Activated T-cell treated with anti-CD3 and anti-CD28 coated beads, Interleukin-2, amount 50 U/mL, for 24 hours (primary cell): Measurements from ENCODE around the gene SPATA20.

Experiments used
- DNase-seq: peaks from one replicate; pipeline ENCODE4 v3.0.0-alpha.2; 2020
- H3K27ac Mint-ChIP-seq: 2 replicates; pipeline ENCODE4 v1.8.0; 2020; ENCODE audit warnings: mild to moderate bottlenecking, mixed read lengths
- H3K27me3 Mint-ChIP-seq: 2 replicates; pipeline ENCODE4 v1.8.0; 2020; ENCODE audit warnings: mixed read lengths
- H3K36me3 Mint-ChIP-seq: 2 replicates; pipeline ENCODE4 v1.8.0; 2020; ENCODE audit warnings: low read depth, mixed read lengths
- H3K4me1 Mint-ChIP-seq: 2 replicates; pipeline ENCODE4 v1.8.0; 2020; ENCODE audit warnings: low read depth, mixed read lengths
- H3K4me3 Mint-ChIP-seq: 2 replicates; pipeline ENCODE4 v1.8.0; 2020; ENCODE audit warnings: mild to moderate bottlenecking, moderate library complexity, mixed read lengths
- H3K9me3 Mint-ChIP-seq: 2 replicates; pipeline ENCODE4 v1.8.0; 2020; ENCODE audit warnings: mixed read lengths

Gene SPATA20

DNA sequence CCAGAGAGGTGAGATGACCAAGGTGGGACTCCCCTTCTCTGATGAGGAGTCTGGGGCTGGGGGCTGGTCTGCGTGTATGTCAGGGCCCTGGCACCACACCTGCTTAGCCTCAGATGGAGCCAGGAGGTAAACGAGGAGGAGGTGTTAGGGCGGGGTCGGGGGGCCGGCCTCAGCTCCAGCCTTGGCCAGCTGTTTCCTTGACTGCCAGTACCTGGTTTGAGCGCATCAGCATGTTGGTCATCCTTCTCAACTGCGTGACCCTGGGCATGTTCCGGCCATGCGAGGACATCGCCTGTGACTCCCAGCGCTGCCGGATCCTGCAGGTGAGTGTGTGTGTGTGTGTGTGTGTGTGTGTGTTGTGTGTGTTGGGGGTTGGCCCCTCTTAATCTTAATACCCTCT, 21.7 kb downstream of the SPATA20 start:
- Mint-ChIP-seq H3K27me3 (peaks cover 55% of the 10 kb centered on the region), H3K36me3 (no peaks in the 10 kb centered on the region), H3K9me3 (no peaks in the 10 kb centered on the region), H3K4me1 (no peaks in the 10 kb centered on the region), H3K4me3 (no peak overlapping the region), H3K27ac (no peak overlapping the region)
- DNase-seq = no peak

DNA sequence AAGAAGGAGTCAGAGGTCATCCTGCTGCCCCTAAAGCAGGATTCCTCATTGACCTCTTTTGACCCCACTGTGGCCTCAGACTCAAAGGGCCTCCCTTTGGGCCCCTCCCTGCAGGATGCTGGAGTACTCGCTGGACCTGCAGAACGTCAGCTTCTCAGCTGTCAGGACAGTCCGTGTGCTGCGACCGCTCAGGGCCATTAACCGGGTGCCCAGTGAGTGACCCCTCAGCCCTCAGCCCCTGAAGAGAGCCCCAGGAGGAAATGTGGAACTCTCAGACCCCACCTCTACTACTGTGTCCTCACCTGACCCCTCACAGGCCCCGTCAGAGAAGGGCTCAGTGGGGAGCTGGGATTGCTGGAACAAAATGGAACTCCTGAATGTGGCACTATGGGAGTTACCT, 22.6 kb downstream of the SPATA20 start:
- H3K36me3 Mint-ChIP-seq = no peaks in the 10 kb centered on the region
- no peak for DNase-seq
- no peak overlapping the region for H3K27ac Mint-ChIP-seq
- H3K9me3 Mint-ChIP-seq = no peaks in the 10 kb centered on the region
- H3K4me3 Mint-ChIP-seq = no peak overlapping the region
- H3K4me1 Mint-ChIP-seq = no peaks in the 10 kb centered on the region
- peaks cover 46% of the 10 kb centered on the region for H3K27me3 Mint-ChIP-seq

- Mint-ChIP-seq H3K27me3 (peaks cover 44% of the 10 kb centered on the region), H3K36me3 (no peaks in the 10 kb centered on the region), H3K4me1 (no peaks in the 10 kb centered on the region), H3K4me3 (no peak overlapping the region), H3K9me3 (no peaks in the 10 kb centered on the region), H3K27ac (no peak overlapping the region)
- no peak for DNase-seq
Observed at GRCh38 chr17:50570032-50570431, 23.1 kb downstream of the SPATA20 start.

GRCh38 chr17:50570528-50570927, 23.6 kb downstream of the SPATA20 start:
- Mint-ChIP-seq H3K27ac (no peak overlapping the region), H3K27me3 (peaks cover 39% of the 10 kb centered on the region), H3K36me3 (no peaks in the 10 kb centered on the region), H3K9me3 (no peaks in the 10 kb centered on the region), H3K4me1 (no peaks in the 10 kb centered on the region), H3K4me3 (no peak overlapping the region)
- DNase-seq = no peak

DNA sequence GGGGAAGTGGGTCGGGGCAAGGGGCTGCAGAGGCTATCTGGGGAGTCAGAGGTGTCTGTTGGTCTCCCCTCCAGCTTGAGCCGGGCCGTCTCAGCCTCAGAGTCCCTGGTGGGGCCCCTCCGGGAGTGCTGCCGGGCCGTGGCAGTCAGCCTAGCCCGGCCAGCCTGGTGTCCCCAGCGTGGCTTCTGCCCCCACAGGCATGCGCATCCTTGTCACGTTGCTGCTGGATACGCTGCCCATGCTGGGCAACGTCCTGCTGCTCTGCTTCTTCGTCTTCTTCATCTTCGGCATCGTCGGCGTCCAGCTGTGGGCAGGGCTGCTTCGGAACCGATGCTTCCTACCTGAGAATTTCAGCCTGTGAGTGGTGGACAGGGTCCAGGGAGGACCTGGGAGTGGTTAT, 24.7 kb downstream of the SPATA20 start:
- no peak overlapping the region for H3K4me3 Mint-ChIP-seq

DNA sequence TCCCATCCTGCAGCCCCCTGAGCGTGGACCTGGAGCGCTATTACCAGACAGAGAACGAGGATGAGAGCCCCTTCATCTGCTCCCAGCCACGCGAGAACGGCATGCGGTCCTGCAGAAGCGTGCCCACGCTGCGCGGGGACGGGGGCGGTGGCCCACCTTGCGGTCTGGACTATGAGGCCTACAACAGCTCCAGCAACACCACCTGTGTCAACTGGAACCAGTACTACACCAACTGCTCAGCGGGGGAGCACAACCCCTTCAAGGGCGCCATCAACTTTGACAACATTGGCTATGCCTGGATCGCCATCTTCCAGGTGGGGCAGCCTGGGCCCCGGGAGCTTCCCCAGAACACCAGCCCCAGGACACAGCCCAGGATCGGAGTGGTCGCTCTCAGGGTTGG, 25.6 kb downstream of the SPATA20 start:
- no peaks in the 10 kb centered on the region for H3K4me1 Mint-ChIP-seq
- H3K4me3 Mint-ChIP-seq = no peak overlapping the region
- no peaks in the 10 kb centered on the region for H3K9me3 Mint-ChIP-seq
- H3K27me3 Mint-ChIP-seq = peaks cover 19% of the 10 kb centered on the region
- H3K36me3 Mint-ChIP-seq = no peaks in the 10 kb centered on the region
- no peak overlapping the region for H3K27ac Mint-ChIP-seq
- no peak for DNase-seq

More for the DNA sequence above, 24.7 kb downstream of the SPATA20 start:
- Mint-ChIP-seq H3K27me3 (peaks cover 27% of the 10 kb centered on the region), H3K4me1 (no peaks in the 10 kb centered on the region), H3K9me3 (no peaks in the 10 kb centered on the region), H3K36me3 (no peaks in the 10 kb centered on the region), H3K27ac (no peak overlapping the region)
- no peak for DNase-seq

- H3K9me3 Mint-ChIP-seq = no peaks in the 10 kb centered on the region
- H3K27ac Mint-ChIP-seq = no peak overlapping the region
- H3K4me3 Mint-ChIP-seq = no peak overlapping the region
- no peak for DNase-seq
- H3K27me3 Mint-ChIP-seq = peaks cover 17% of the 10 kb centered on the region
- H3K4me1 Mint-ChIP-seq = no peaks in the 10 kb centered on the region
- no peaks in the 10 kb centered on the region for H3K36me3 Mint-ChIP-seq
Observed at GRCh38 chr17:50573866-50574611, 27.1 kb downstream of the SPATA20 start.

GRCh38 chr17:50575581-50576210, 28.7 kb downstream of the SPATA20 start:
- DNase-seq = no peak
- H3K9me3 Mint-ChIP-seq = no peaks in the 10 kb centered on the region
- no peak overlapping the region for H3K4me3 Mint-ChIP-seq

DNA sequence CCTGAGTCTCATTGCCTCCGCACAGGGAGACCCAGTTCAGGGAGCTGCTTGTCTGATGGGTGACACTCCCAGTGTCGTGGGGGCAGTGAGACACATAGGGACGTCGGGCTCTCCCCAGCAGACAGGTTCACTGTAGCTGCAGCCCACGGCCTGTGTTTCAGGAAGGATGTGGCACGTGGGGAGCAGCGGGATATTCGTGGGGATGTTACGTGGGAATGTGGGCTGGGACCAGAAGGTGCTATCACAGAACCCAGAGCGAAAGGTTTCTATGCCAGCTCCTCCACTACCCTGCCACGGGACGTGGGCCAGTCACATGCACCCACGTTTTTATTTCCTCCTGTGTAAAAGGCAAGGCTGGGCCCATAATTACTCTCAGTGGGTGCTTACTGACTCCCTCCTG, 29.9 kb downstream of the SPATA20 start:
- Mint-ChIP-seq H3K4me1 (no peaks in the 10 kb centered on the region), H3K4me3 (no peak overlapping the region), H3K27me3 (peaks cover 15% of the 10 kb centered on the region), H3K9me3 (no peaks in the 10 kb centered on the region), H3K36me3 (no peaks in the 10 kb centered on the region), H3K27ac (no peak overlapping the region)
- no peak for DNase-seq

More at GRCh38 chr17:50575581-50576210, 28.7 kb downstream of the SPATA20 start:
- H3K36me3 Mint-ChIP-seq = no peaks in the 10 kb centered on the region
- H3K4me1 Mint-ChIP-seq = no peaks in the 10 kb centered on the region
- peaks cover 18% of the 10 kb centered on the region for H3K27me3 Mint-ChIP-seq
- no peak overlapping the region for H3K27ac Mint-ChIP-seq

DNA sequence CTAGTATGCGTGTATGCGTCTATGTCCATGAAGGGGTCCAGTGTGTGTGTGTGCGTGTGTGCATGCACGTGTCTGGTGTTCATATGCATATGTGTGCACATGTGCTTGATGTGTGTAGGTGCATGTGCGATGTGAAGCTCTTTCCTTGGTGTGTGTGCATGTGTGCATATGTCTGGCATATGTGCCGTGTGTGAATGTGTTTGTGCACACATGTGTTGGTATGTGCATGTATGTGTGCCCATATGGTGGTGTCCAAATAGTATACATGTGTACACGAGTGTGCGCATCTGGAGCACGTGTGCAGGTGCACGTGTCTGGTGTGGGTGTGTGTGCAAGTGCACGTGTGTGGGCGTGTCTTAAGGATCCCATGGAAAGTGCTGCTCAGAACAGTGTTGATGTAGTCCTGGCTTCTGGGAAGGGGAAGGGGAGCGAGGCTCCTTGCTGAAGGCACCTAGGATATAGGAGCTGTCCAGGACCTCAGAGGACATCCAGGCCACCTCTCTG, 30.5 kb downstream of the SPATA20 start:
- no peaks in the 10 kb centered on the region for H3K9me3 Mint-ChIP-seq
- H3K4me3 Mint-ChIP-seq = no peak overlapping the region
- no peaks in the 10 kb centered on the region for H3K36me3 Mint-ChIP-seq
- H3K4me1 Mint-ChIP-seq = no peaks in the 10 kb centered on the region
- DNase-seq = no peak
- H3K27me3 Mint-ChIP-seq = peaks cover 14% of the 10 kb centered on the region
- no peak overlapping the region for H3K27ac Mint-ChIP-seq

DNA sequence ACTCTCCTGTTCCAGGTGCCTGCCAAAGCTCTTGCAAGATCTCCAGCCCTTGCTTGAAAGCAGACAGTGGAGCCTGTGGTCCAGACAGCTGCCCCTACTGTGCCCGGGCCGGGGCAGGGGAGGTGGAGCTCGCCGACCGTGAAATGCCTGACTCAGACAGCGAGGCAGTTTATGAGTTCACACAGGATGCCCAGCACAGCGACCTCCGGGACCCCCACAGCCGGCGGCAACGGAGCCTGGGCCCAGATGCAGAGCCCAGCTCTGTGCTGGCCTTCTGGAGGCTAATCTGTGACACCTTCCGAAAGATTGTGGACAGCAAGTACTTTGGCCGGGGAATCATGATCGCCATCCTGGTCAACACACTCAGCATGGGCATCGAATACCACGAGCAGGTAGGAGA, 31.2 kb downstream of the SPATA20 start:
- no peaks in the 10 kb centered on the region for H3K36me3 Mint-ChIP-seq
- peaks cover 14% of the 10 kb centered on the region for H3K27me3 Mint-ChIP-seq
- no peak overlapping the region for H3K4me3 Mint-ChIP-seq
- DNase-seq = no peak
- H3K9me3 Mint-ChIP-seq = no peaks in the 10 kb centered on the region
- H3K27ac Mint-ChIP-seq = no peak overlapping the region
- H3K4me1 Mint-ChIP-seq = no peaks in the 10 kb centered on the region

- H3K36me3 Mint-ChIP-seq = no peaks in the 10 kb centered on the region
- H3K9me3 Mint-ChIP-seq = no peaks in the 10 kb centered on the region
- H3K4me1 Mint-ChIP-seq = no peaks in the 10 kb centered on the region
- no peak overlapping the region for H3K4me3 Mint-ChIP-seq
- peaks cover 14% of the 10 kb centered on the region for H3K27me3 Mint-ChIP-seq
- no peak overlapping the region for H3K27ac Mint-ChIP-seq
- DNase-seq = no peak
Observed at GRCh38 chr17:50579399-50579798, 32.4 kb downstream of the SPATA20 start.

DNA sequence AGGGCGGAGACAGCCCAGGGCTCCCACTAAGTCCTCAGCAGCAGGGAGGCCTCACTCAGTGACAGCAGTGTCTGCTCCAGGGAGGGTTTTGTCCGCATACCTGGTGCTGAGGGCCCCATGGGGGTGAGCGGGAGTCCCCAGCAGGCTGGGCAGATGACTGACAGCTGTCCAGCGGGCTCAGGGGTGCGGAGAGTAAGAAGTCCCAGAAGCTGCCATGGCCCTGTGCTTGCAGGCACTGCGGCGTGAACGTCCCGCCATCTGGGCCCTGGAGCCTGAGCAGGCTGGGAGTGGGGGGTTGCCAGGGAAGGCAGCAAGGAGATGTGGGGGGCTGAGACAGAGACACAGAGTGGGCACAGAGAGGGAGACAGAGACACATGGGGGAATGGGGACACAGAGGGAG, 33.7 kb downstream of the SPATA20 start:
- Mint-ChIP-seq H3K27ac (no peak overlapping the region), H3K36me3 (no peaks in the 10 kb centered on the region), H3K27me3 (peaks cover 12% of the 10 kb centered on the region), H3K4me1 (no peaks in the 10 kb centered on the region), H3K4me3 (no peak overlapping the region), H3K9me3 (no peaks in the 10 kb centered on the region)
- no peak for DNase-seq

DNA sequence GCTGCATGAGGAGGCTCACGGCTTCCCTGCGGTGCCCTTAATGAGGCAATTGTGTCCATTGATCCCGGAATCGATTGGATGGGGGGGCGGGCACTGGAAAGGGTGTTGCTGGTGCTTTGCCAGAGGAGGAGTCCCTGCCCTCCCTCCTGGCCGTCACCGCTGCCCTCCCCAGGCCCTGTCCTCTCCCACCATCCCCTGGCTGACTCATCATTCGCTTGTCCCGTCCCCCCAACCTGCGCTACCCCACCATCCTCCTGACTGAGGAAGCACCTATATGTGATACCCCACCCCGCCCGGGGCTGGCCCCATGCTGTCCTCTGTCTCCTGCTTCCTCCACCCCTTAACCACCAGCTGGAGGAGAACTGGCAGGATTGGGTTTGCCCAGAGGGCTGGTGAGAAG, 34.3 kb downstream of the SPATA20 start:
- no peaks in the 10 kb centered on the region for H3K9me3 Mint-ChIP-seq
- H3K27me3 Mint-ChIP-seq = peaks cover 12% of the 10 kb centered on the region
- H3K27ac Mint-ChIP-seq = no peak overlapping the region
- H3K4me1 Mint-ChIP-seq = no peaks in the 10 kb centered on the region
- no peak for DNase-seq
- no peak overlapping the region for H3K4me3 Mint-ChIP-seq
- H3K36me3 Mint-ChIP-seq = no peaks in the 10 kb centered on the region

- H3K36me3 Mint-ChIP-seq = no peaks in the 10 kb centered on the region
- DNase-seq = no peak
- H3K9me3 Mint-ChIP-seq = no peaks in the 10 kb centered on the region
- H3K4me1 Mint-ChIP-seq = no peaks in the 10 kb centered on the region
- H3K27ac Mint-ChIP-seq = no peak overlapping the region
- H3K4me3 Mint-ChIP-seq = no peak overlapping the region
- H3K27me3 Mint-ChIP-seq = peaks cover 12% of the 10 kb centered on the region
Observed at GRCh38 chr17:50582741-50583140, 35.8 kb downstream of the SPATA20 start.
